22Rv1 (cell line): ENCODE measurements around the gene TGFBR3.

ENCODE experiments used
- CTCF ChIP-seq: fragments of 450-650 bp; IDR thresholded peaks from 2 replicates; pipeline ENCODE4 v1.5.1; 2017; ENCODE audit warnings: mild to moderate bottlenecking
- ZFX ChIP-seq: fragments of 450-650 bp; IDR thresholded peaks from 2 replicates; pipeline ENCODE4 v1.6.1; 2017; ENCODE audit warnings: antibody characterized with exemption, borderline replicate concordance

GRCh38 chr1:91894036-91894761 is 8.2 kb upstream of the TGFBR3 start:
- TF ChIP-seq CTCF (no peak), ZFX (no peak)
